GM12878 (cell line): ENCODE measurements around the gene EFCAB11. TPM values are rescaled to one million over a fixed set of nuclear protein-coding genes. Genes with fewer than 3 reads are reported as not detected.

Source experiments
- ASH2L ChIP-seq: fragments of 300-600, 200-600 bp; sonication (generic); IDR thresholded peaks from 2 replicates; pipeline ENCODE4 v1.6.1; 2017; ENCODE audit warnings: low read depth, mild to moderate bottlenecking, borderline replicate concordance
- ATF7 ChIP-seq: fragments of 450-650 bp; IDR thresholded peaks from 2 replicates; pipeline ENCODE4 v1.6.1; 2016; ENCODE audit warnings: low read depth, mild to moderate bottlenecking
- EZH2 ChIP-seq: IDR thresholded peaks from 2 replicates; pipeline ENCODE4 v1.6.1; 2012; ENCODE audit warnings: low read depth, mild to moderate bottlenecking, control low read depth, inconsistent platforms, low read length, borderline replicate concordance; ENCODE audit not compliant: control insufficient read depth
- FOXM1 ChIP-seq: IDR thresholded peaks from 2 replicates; pipeline ENCODE4 v1.6.1; 2012; ENCODE audit warnings: low read depth, mild to moderate bottlenecking, inconsistent platforms, low read length, moderate library complexity
- KAT2A ChIP-seq: conservative IDR thresholded peaks from 2 replicates; pipeline ENCODE4 v1.6.1; 2011; ENCODE audit warnings: low read depth, low read length; ENCODE audit not compliant: control insufficient read depth
- MEF2A ChIP-seq: IDR thresholded peaks from 2 replicates; pipeline ENCODE4 v1.6.1; 2011; ENCODE audit warnings: low read depth, mild to moderate bottlenecking, low read length, moderate library complexity; ENCODE audit not compliant: insufficient read depth
- PAX5 ChIP-seq: IDR thresholded peaks from 2 replicates; pipeline ENCODE4 v1.6.1; 2011; ENCODE audit warnings: low read depth, low read length, borderline replicate concordance
- PBX3 ChIP-seq: IDR thresholded peaks from 2 replicates; pipeline ENCODE4 v1.6.1; 2011; ENCODE audit warnings: mild to moderate bottlenecking, low read depth, low read length, moderate library complexity; ENCODE audit not compliant: insufficient replicate concordance
- PKNOX1 ChIP-seq: fragments of 450-650 bp; IDR thresholded peaks from 2 replicates; pipeline ENCODE4 v1.6.1; 2016; ENCODE audit warnings: mild to moderate bottlenecking
- REST ChIP-seq: IDR thresholded peaks from 2 replicates; pipeline ENCODE4 v1.6.1; 2012; ENCODE audit warnings: mild to moderate bottlenecking, low read depth, low read length
- RFX5 ChIP-seq: IDR thresholded peaks from 2 replicates; pipeline ENCODE4 v1.6.1; 2011; ENCODE audit warnings: low read depth, low read length, improper control_type of control experiment
- STAT1 ChIP-seq: fragments of 450-650 bp; conservative IDR thresholded peaks from 2 replicates; pipeline ENCODE4 v1.6.1; 2014; ENCODE audit warnings: antibody characterized with exemption, mild to moderate bottlenecking
- ZSCAN29 ChIP-seq: fragments of 450-650 bp; IDR thresholded peaks from 2 replicates; pipeline ENCODE4 v1.6.1; 2017; ENCODE audit warnings: mild to moderate bottlenecking, moderate library complexity
- polyA plus RNA-seq, 11 experiments: library from polyadenylated mRNA; depleted of rRNA in 4 of 11; unstranded in 6 of 11; stranded (reverse) in 5 of 11; fragments of >200 nt; fragmentation: Nextera tagmentation in 4 of 11; fragmentation: Illumina TruSeq in 1 of 11; extraction: Ambion mirVana in 4 of 11; extraction: Trizol in 1 of 11; gene quantifications; 1 replicate in 1 of 11; 2 replicates in 10 of 11; pipeline versions ENCODE4 v1.2.1 to v1.2.3, GENCODE V29; 2011 to 2016; ENCODE audit warnings: inconsistent platforms in 2 of 11, missing spikeins in 2 of 11, low read depth in 1 of 11
- total RNA-seq, 4 experiments: library from RNA; depleted of rRNA in 3 of 4; stranded (reverse); fragments of >200 nt in 3 of 4; fragmentation: Illumina TruSeq in 1 of 4; extraction: Trizol in 1 of 4; gene quantifications; 2 replicates each; pipeline versions ENCODE4 v1.2.1 to v1.2.3, GENCODE V29; 2013 to 2021
- TF ChIP-seq, protein P1 (sequence below), 3 experiments: IDR thresholded peaks in 2 of 3; conservative IDR thresholded peaks in 1 of 3; 2 replicates each; pipeline ENCODE4 v1.5.1; 2011; ENCODE audit warnings: low read depth in 3 of 3, low read length in 3 of 3, mild to moderate bottlenecking in 3 of 3, control low read depth in 2 of 3, moderate library complexity in 2 of 3, inconsistent platforms in 1 of 3, mixed read lengths in 1 of 3; ENCODE audit not compliant: control insufficient read depth in 2 of 3, insufficient read depth in 1 of 3; ENCODE audit errors: extremely low read depth in 1 of 3
- TF ChIP-seq, protein P2 (sequence below): fragments of 450-650 bp; IDR thresholded peaks from 2 replicates; pipeline ENCODE4 v1.6.1; 2017; ENCODE audit warnings: mild to moderate bottlenecking, low read depth, inconsistent platforms; ENCODE audit not compliant: poor library complexity, severe bottlenecking
- TF ChIP-seq, protein P3 (sequence below): fragments of 150-350 bp; IDR thresholded peaks from 2 replicates; pipeline ENCODE4 v1.6.1; 2016; ENCODE audit warnings: low read depth, low read length

The EFCAB11 gene
- total and polyA plus RNA-seq, 10 of the 15 experiments (the other 5 are each of a cell fraction or from before 2014, with no cell fraction given): 8.6 to 37.4 (median 18.0) TPM

GRCh38 chr14:89767861-89768268 is 186.7 kb downstream of the EFCAB11 start (continued):
- TF ChIP-seq FOXM1 (peak; percentile 65; the same call in 1 of the 2 replicates), KAT2A (no peak), EZH2 (no peak), RFX5 (no peak), ATF7 (peak; percentile 68), STAT1 (no peak), ASH2L (no peak), MEF2A (peak; percentile 92), PBX3 (no peak), ZSCAN29 (no peak), PKNOX1 (no peak), PAX5 (no peak), REST (no peak)
- TF ChIP-seq, protein P1, sequence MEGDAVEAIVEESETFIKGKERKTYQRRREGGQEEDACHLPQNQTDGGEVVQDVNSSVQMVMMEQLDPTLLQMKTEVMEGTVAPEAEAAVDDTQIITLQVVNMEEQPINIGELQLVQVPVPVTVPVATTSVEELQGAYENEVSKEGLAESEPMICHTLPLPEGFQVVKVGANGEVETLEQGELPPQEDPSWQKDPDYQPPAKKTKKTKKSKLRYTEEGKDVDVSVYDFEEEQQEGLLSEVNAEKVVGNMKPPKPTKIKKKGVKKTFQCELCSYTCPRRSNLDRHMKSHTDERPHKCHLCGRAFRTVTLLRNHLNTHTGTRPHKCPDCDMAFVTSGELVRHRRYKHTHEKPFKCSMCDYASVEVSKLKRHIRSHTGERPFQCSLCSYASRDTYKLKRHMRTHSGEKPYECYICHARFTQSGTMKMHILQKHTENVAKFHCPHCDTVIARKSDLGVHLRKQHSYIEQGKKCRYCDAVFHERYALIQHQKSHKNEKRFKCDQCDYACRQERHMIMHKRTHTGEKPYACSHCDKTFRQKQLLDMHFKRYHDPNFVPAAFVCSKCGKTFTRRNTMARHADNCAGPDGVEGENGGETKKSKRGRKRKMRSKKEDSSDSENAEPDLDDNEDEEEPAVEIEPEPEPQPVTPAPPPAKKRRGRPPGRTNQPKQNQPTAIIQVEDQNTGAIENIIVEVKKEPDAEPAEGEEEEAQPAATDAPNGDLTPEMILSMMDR (IDR thresholded peaks at IDR 0.05 in 2 of 3, conservative IDR thresholded peaks at IDR 0.05 in 1 of 3; ENCODE audit: control insufficient read depth in 2 of 3, extremely low read depth in 1 of 3, insufficient read depth in 1 of 3, low read depth in 3 of 3, low read length in 3 of 3): peak; percentile 75 to 87 (median 81)
- TF ChIP-seq, protein P2, sequence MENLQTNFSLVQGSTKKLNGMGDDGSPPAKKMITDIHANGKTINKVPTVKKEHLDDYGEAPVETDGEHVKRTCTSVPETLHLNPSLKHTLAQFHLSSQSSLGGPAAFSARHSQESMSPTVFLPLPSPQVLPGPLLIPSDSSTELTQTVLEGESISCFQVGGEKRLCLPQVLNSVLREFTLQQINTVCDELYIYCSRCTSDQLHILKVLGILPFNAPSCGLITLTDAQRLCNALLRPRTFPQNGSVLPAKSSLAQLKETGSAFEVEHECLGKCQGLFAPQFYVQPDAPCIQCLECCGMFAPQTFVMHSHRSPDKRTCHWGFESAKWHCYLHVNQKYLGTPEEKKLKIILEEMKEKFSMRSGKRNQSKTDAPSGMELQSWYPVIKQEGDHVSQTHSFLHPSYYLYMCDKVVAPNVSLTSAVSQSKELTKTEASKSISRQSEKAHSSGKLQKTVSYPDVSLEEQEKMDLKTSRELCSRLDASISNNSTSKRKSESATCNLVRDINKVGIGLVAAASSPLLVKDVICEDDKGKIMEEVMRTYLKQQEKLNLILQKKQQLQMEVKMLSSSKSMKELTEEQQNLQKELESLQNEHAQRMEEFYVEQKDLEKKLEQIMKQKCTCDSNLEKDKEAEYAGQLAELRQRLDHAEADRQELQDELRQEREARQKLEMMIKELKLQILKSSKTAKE: peak; percentile 42
- TF ChIP-seq, protein P3, sequence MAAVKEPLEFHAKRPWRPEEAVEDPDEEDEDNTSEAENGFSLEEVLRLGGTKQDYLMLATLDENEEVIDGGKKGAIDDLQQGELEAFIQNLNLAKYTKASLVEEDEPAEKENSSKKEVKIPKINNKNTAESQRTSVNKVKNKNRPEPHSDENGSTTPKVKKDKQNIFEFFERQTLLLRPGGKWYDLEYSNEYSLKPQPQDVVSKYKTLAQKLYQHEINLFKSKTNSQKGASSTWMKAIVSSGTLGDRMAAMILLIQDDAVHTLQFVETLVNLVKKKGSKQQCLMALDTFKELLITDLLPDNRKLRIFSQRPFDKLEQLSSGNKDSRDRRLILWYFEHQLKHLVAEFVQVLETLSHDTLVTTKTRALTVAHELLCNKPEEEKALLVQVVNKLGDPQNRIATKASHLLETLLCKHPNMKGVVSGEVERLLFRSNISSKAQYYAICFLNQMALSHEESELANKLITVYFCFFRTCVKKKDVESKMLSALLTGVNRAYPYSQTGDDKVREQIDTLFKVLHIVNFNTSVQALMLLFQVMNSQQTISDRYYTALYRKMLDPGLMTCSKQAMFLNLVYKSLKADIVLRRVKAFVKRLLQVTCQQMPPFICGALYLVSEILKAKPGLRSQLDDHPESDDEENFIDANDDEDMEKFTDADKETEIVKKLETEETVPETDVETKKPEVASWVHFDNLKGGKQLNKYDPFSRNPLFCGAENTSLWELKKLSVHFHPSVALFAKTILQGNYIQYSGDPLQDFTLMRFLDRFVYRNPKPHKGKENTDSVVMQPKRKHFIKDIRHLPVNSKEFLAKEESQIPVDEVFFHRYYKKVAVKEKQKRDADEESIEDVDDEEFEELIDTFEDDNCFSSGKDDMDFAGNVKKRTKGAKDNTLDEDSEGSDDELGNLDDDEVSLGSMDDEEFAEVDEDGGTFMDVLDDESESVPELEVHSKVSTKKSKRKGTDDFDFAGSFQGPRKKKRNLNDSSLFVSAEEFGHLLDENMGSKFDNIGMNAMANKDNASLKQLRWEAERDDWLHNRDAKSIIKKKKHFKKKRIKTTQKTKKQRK: no peak
